Gastrocnemius medialis (tissue), 4 donors: ENCODE data around the gene ISG15. TPM values are rescaled to one million over a fixed set of nuclear protein-coding genes. Genes with fewer than 3 reads are reported as not detected.

Experiments used
- ATAC-seq, 2 donors: fragments of 150-250 bp; one replicate each; pipeline ENCODE4 v1.9.1; 2016
- DNase-seq, 2 donors: peaks; one replicate each; pipeline ENCODE4 v3.0.0-alpha.2; 2019
- H3K27ac ChIP-seq, 4 donors: fragments of 200-600 bp; sonication (generic); 1 replicate in 1 of 4; 2 replicates in 3 of 4; pipeline ENCODE4 v1.5.1; 2016 to 2018; ENCODE audit warnings: mild to moderate bottlenecking in 2 of 4, moderate library complexity in 1 of 4
- H3K27me3 ChIP-seq, 3 donors: fragments of 200-600 bp; sonication (generic) in 2 of 3; 1 replicate in 1 of 3; 2 replicates in 2 of 3; pipeline versions ENCODE4 v1.5.1 to v1.6.0; 2016 to 2019; ENCODE audit warnings: mild to moderate bottlenecking in 1 of 3, moderate library complexity in 1 of 3
- H3K36me3 ChIP-seq, 2 donors: fragments of 200-600 bp; sonication (generic) in 1 of 2; one replicate each; pipeline ENCODE4 v1.5.1; 2017 to 2018
- H3K4me1 ChIP-seq, 2 donors: fragments of 200-600 bp; sonication (generic) in 1 of 2; one replicate each; pipeline ENCODE4 v1.5.1; 2016 to 2017; ENCODE audit warnings: mild to moderate bottlenecking in 2 of 2
- H3K4me3 ChIP-seq, 4 donors: fragments of 200-600 bp; sonication (generic) in 3 of 4; 1 replicate in 1 of 4; 2 replicates in 3 of 4; pipeline ENCODE4 v1.5.1; 2016 to 2019; ENCODE audit warnings: mild to moderate bottlenecking in 2 of 4
- H3K9me3 ChIP-seq, 3 donors: fragments of 200-600 bp; sonication (generic) in 2 of 3; 1 replicate in 1 of 3; 2 replicates in 2 of 3; pipeline ENCODE4 v1.5.1; 2016 to 2019
- CTCF ChIP-seq, 5 experiments: fragments of 450-650 bp in 3 of 5; fragments of 200-600 bp in 2 of 5; sonication (generic) in 2 of 5; IDR thresholded peaks in 4 of 5; conservative IDR thresholded peaks in 1 of 5; 1 replicate in 4 of 5; 2 replicates in 1 of 5; pipeline ENCODE4 v1.5.1; 2016 to 2019; ENCODE audit warnings: antibody characterized with exemption in 5 of 5, mild to moderate bottlenecking in 3 of 5, moderate library complexity in 3 of 5
- POLR2A ChIP-seq, 2 donors: fragments of 450-650 bp; IDR thresholded peaks; one replicate each; pipeline ENCODE4 v1.6.1; 2017; ENCODE audit warnings: antibody characterized with exemption in 2 of 2, mild to moderate bottlenecking in 2 of 2, moderate library complexity in 2 of 2
- in situ Hi-C, 4 donors: fragments of 200-750 bp; cut with MboI; loops; one replicate each; pipeline versions ENCODE4 v1.15.0 to v1.8.0; 2017; ENCODE audit warnings: low sequenced_read_pairs in 4 of 4
- intact Hi-C: fragments of 100-400 bp; cut with DNase I; formaldehyde crosslinking; loops from one replicate; pipeline ENCODE4 v1.15.1; 2023; ENCODE audit warnings: low total_unique reads
- total RNA-seq, 4 donors: library from RNA; depleted of rRNA; stranded (reverse); fragments of >200 nt; gene quantifications; one replicate each; pipeline versions ENCODE4 v1.1.0 to v1.2.3, GENCODE V29; 2016

Gene ISG15
- total RNA-seq, 4 donors from 2014 or later, result 4.3 to 37.6 (median 10.2) TPM

- no peaks in the 10 kb centered on the region for H3K36me3 ChIP-seq
- no peaks in the 10 kb centered on the region for H3K9me3 ChIP-seq
- peak within 1 kb of the TSS; percentile 100 for H3K27ac ChIP-seq
- H3K4me1 ChIP-seq, result peaks cover 29 to 38% of the 10 kb centered on the region in 2 donors
- TF ChIP-seq POLR2A (IDR thresholded peaks at IDR 0.05), result peak; percentile 82 to 87
- no peak for TF ChIP-seq CTCF (IDR thresholded peaks at IDR 0.05 in 4 of 5, conservative IDR thresholded peaks at IDR 0.05 in 1 of 5)
- intact Hi-C loops (loop anchor here (1.0 to 5.0 kb wide), 2 partner anchors 18 to 365 kb away; partner anchors contain the start of genes DVL1 and HES4), in situ Hi-C loops (loop anchor here in 2 of 4 donors (10.0 kb wide), 1 partner anchor 83 kb away; no protein-coding TSS in a partner anchor)
- ATAC-seq, result peak; percentile 47 to 50
- no peaks in the 10 kb centered on the region for H3K27me3 ChIP-seq
- peak within 1 kb of the TSS; percentile 58 to 65 (median 62) for H3K4me3 ChIP-seq
- peak; percentile 90 to 99 for DNase-seq
Measured at GRCh38 chr1:981955-982558, 31.2 kb upstream of the ISG15 start, which contains the start of gene PERM1. Gene PERM1 (minus strand): TSS chr1:982093. CDS start chr1:981029, 1,064 bp downstream.

GRCh38 chr1:982765-983436 is 30.4 kb upstream of the ISG15 start:
- Histone ChIP-seq H3K9me3 (no peaks in the 10 kb centered on the region), H3K4me1 (peaks cover 29 to 37% of the 10 kb centered on the region in 2 donors), H3K36me3 (no peaks in the 10 kb centered on the region), H3K27ac (peak overlapping the region; percentile 100), H3K4me3 (peak overlapping the region; percentile 34 to 65 (median 58)), H3K27me3 (no peaks in the 10 kb centered on the region)
- DNase-seq (peak in 1 of 2 donors; percentile 68), ATAC-seq (no peak)
- TF ChIP-seq CTCF (IDR thresholded peaks at IDR 0.05 in 4 of 5, conservative IDR thresholded peaks at IDR 0.05 in 1 of 5) (no peak), POLR2A (IDR thresholded peaks at IDR 0.05) (no peak)
- intact Hi-C loops (loop anchor here (1.0 to 5.0 kb wide), 2 partner anchors 17 to 364 kb away; partner anchors contain the start of genes DVL1 and HES4), in situ Hi-C loops (loop anchor here in 2 of 4 donors (10.0 kb wide), 1 partner anchor 82 kb away; no protein-coding TSS in a partner anchor)

- TF ChIP-seq CTCF (IDR thresholded peaks at IDR 0.05 in 4 of 5, conservative IDR thresholded peaks at IDR 0.05 in 1 of 5) (peak; percentile 49 to 99 (median 75)), POLR2A (IDR thresholded peaks at IDR 0.05) (no peak)
- Histone ChIP-seq H3K9me3 (no peaks in the 10 kb centered on the region), H3K36me3 (no peaks in the 10 kb centered on the region), H3K4me3 (peak overlapping the region in 3 of 4 donors; percentile 37 to 39 (median 37)), H3K27ac (peak overlapping the region; percentile 100), H3K4me1 (peaks cover 21 to 27% of the 10 kb centered on the region in 2 donors), H3K27me3 (no peaks in the 10 kb centered on the region)
- ATAC-seq, result no peak
- intact Hi-C loops (loop anchor here (1.0 to 5.0 kb wide), 2 partner anchors 80 to 363 kb away; partner anchors contain the start of gene DVL1), in situ Hi-C loops (loop anchor here in 2 of 4 donors (10.0 kb wide), 1 partner anchor 81 kb away; no protein-coding TSS in a partner anchor)
- peak in 1 of 2 donors; percentile 60 for DNase-seq
Measured at GRCh38 chr1:983798-984475, 29.4 kb upstream of the ISG15 start.

GRCh38 chr1:984476-984814 is 28.9 kb upstream of the ISG15 start:
- TF ChIP-seq CTCF (IDR thresholded peaks at IDR 0.05 in 4 of 5, conservative IDR thresholded peaks at IDR 0.05 in 1 of 5) (no peak), POLR2A (IDR thresholded peaks at IDR 0.05) (no peak)
- peak overlapping the region in 2 of 4 donors; percentile 100 for H3K27ac ChIP-seq
- in situ Hi-C loops (loop anchor here in 2 of 4 donors (10.0 kb wide), 1 partner anchor 80 kb away; no protein-coding TSS in a partner anchor), intact Hi-C loops (loop anchor here (1.0 to 5.0 kb wide), 2 partner anchors 80 to 363 kb away; partner anchors contain the start of gene DVL1)
- H3K36me3 ChIP-seq, result no peaks in the 10 kb centered on the region
- H3K4me3 ChIP-seq, result peak overlapping the region in 3 of 4 donors; percentile 37 to 39 (median 37)
- peaks cover 20 to 26% of the 10 kb centered on the region in 2 donors for H3K4me1 ChIP-seq
- DNase-seq (peak in 1 of 2 donors; percentile 13), ATAC-seq (no peak)
- H3K27me3 ChIP-seq, result no peaks in the 10 kb centered on the region
- H3K9me3 ChIP-seq, result no peaks in the 10 kb centered on the region
